K562 (cell line): Measurements from ENCODE around the gene KAZN. TPM values are rescaled to one million over a fixed set of nuclear protein-coding genes. Genes with fewer than 3 reads are reported as not detected.

Experiments used
- ATAC-seq: fragments of 200-7000 bp; cut with Tn5 transposase; 3 replicates; pipeline ENCODE4 v1.9.1; 2020; ENCODE audit warnings: moderate library complexity
- BruUV-seq: library from RNA; stranded (reverse); fragments of 400-500 nt; replicated peaks from 2 replicates; lab custom pipeline; 2021; lab: Mats Ljungman, UMichigan
- CTCF ChIA-PET: fragments of 300-600 bp; formaldehyde crosslinking; extraction: SDS; loops from one replicate; lab custom pipeline; 2021; ENCODE audit warnings: low intra/inter-chr PET ratio; lab: Yijun Ruan, JAX
- POLR2A ChIA-PET: fragments of 300-600, 350-650 bp; sonication (Branson Sonifier 250); formaldehyde crosslinking; extraction: SDS; loops from one replicate; lab custom pipeline; 2021; ENCODE audit warnings: antibody characterized with exemption, inconsistent platforms; lab: Yijun Ruan, JAX
- DNase-seq, 4 experiments: peaks; one replicate each; pipeline versions ENCODE4 v3.0.0 to v3.0.0-alpha.2; 2011 to 2018; ENCODE audit warnings: low spot score in 3 of 4, mixed read lengths in 3 of 4; ENCODE audit errors: extremely low read depth in 1 of 4
- FAIRE-seq: peaks from 2 replicates; lab custom pipeline; 2011; peaks lifted over from hg19 to GRCh38; lab: Jason Lieb, UNC
- H2AFZ ChIP-seq: 2 replicates; pipeline ENCODE4 v1.6.0; 2011; ENCODE audit warnings: low read depth, low read length, control low read depth, inconsistent platforms
- H3K27ac ChIP-seq: fragments of 200-600 bp; 3 replicates; pipeline ENCODE4 v1.8.0; 2011; ENCODE audit warnings: low read depth, mild to moderate bottlenecking, control low read depth, inconsistent platforms, low read length, moderate library complexity, mixed read lengths; ENCODE audit errors: extremely low read depth
- H3K27me3 ChIP-seq, 2 experiments: fragments of 300-600 bp in 1 of 2; 2 replicates in 1 of 2; 3 replicates in 1 of 2; pipeline versions ENCODE4 v1.6.0 to v1.8.0; 2011; ENCODE audit warnings: inconsistent platforms in 2 of 2, low read length in 2 of 2, mild to moderate bottlenecking in 1 of 2, mixed read lengths in 1 of 2, moderate library complexity in 1 of 2; ENCODE audit not compliant: control insufficient read depth in 2 of 2, insufficient read depth in 2 of 2
- H3K36me3 ChIP-seq: fragments of 300-600 bp; 3 replicates; pipeline ENCODE4 v1.8.0; 2011; ENCODE audit warnings: mild to moderate bottlenecking, low read length, inconsistent platforms; ENCODE audit not compliant: control insufficient read depth, insufficient read depth
- H3K4me1 ChIP-seq, 2 experiments: fragments of 200-600 bp in 1 of 2; replicated peaks in 1 of 2; 2 replicates in 1 of 2; 3 replicates in 1 of 2; pipeline versions ENCODE4 v1.5.1 to v1.8.0; 2011; ENCODE audit warnings: inconsistent platforms in 2 of 2, low read length in 2 of 2, mild to moderate bottlenecking in 1 of 2, mixed read lengths in 1 of 2, moderate library complexity in 1 of 2; ENCODE audit not compliant: control insufficient read depth in 2 of 2, insufficient read depth in 2 of 2
- H3K4me2 ChIP-seq: 2 replicates; pipeline ENCODE4 v1.6.1; 2011; ENCODE audit warnings: low read length, control low read depth, inconsistent platforms, mixed read lengths; ENCODE audit not compliant: insufficient read depth
- H3K4me3 ChIP-seq: fragments of 200-600 bp; sonication (generic), shearing (Covaris generic); 2 replicates; pipeline ENCODE4 v1.5.1; 2016; ENCODE audit warnings: control low read depth, inconsistent platforms
- H3K79me2 ChIP-seq: fragments of 200-600 bp; 3 replicates; pipeline ENCODE4 v1.8.0; 2011; ENCODE audit warnings: low read length, inconsistent platforms; ENCODE audit not compliant: control insufficient read depth, insufficient read depth
- H3K9ac ChIP-seq, 2 experiments: 2 replicates each; pipeline versions ENCODE4 v1.6.0 to v1.6.1; 2011; ENCODE audit warnings: low read depth in 2 of 2, low read length in 2 of 2, control low read depth in 1 of 2, inconsistent platforms in 1 of 2, mild to moderate bottlenecking in 1 of 2, mixed read lengths in 1 of 2; ENCODE audit not compliant: insufficient read depth in 1 of 2
- H3K9me1 ChIP-seq: one replicate; pipeline ENCODE4 v1.6.0; 2011; ENCODE audit warnings: inconsistent platforms, mild to moderate bottlenecking, low read length, moderate library complexity; ENCODE audit not compliant: control insufficient read depth, insufficient read depth
- H3K9me3 ChIP-seq: replicated peaks from 2 replicates; pipeline ENCODE4 v1.5.1; 2011; ENCODE audit warnings: low read depth, low read length, inconsistent platforms; ENCODE audit not compliant: control insufficient read depth, insufficient read depth
- H4K20me1 ChIP-seq: replicated peaks from 2 replicates; pipeline ENCODE4 v1.6.1; 2011; ENCODE audit warnings: low read length, inconsistent platforms, mixed read lengths; ENCODE audit not compliant: control insufficient read depth, insufficient read depth
- ADNP ChIP-seq: fragments of 200-800 bp; sonication (Bioruptor generic); IDR thresholded peaks from 2 replicates; pipeline ENCODE4 v1.6.1; 2016; ENCODE audit warnings: missing genetic modification characterization, missing compliant biosample characterization
- CHD2 ChIP-seq: IDR thresholded peaks from 2 replicates; pipeline ENCODE4 v1.6.1; 2011; ENCODE audit warnings: low read depth, low read length
- CTCFL ChIP-seq: IDR thresholded peaks from 2 replicates; pipeline ENCODE4 v1.6.1; 2011; ENCODE audit warnings: borderline replicate concordance, low read depth, mild to moderate bottlenecking, moderate library complexity, low read length; ENCODE audit not compliant: insufficient read depth, poor library complexity, severe bottlenecking
- EZH2 ChIP-seq: IDR thresholded peaks from 2 replicates; pipeline ENCODE4 v1.6.1; 2012; ENCODE audit warnings: low read depth, mild to moderate bottlenecking, inconsistent platforms, low read length, borderline replicate concordance
- GABPB1 ChIP-seq: sonication (generic); formaldehyde crosslinking; IDR thresholded peaks from 2 replicates; pipeline ENCODE4 v1.8.0; 2022; ENCODE audit warnings: mild to moderate bottlenecking, missing genetic modification reagents
- KLF13 ChIP-seq: fragments of 450-650 bp; IDR thresholded peaks from 2 replicates; pipeline ENCODE4 v1.6.1; 2016; ENCODE audit warnings: missing genetic modification characterization, low read depth, mild to moderate bottlenecking, missing compliant biosample characterization, moderate library complexity, borderline replicate concordance
- NFXL1 ChIP-seq: fragments of 450-650 bp; formaldehyde crosslinking; IDR thresholded peaks from 2 replicates; pipeline ENCODE4 v1.4.0; 2021; ENCODE audit warnings: mild to moderate bottlenecking
- PYGO2 ChIP-seq: fragments of 450-650 bp; IDR thresholded peaks from 2 replicates; pipeline ENCODE4 v1.6.1; 2016; ENCODE audit warnings: mild to moderate bottlenecking, missing genetic modification characterization, moderate library complexity, missing compliant biosample characterization
- ZEB2 ChIP-seq: fragments of 450-650 bp; IDR thresholded peaks from 2 replicates; pipeline ENCODE4 v1.6.1; 2016
- ZNF445 ChIP-seq: fragments of 250-450 bp; sonication (Bioruptor Pico); IDR thresholded peaks from 2 replicates; pipeline ENCODE4 v1.4.0; 2020; ENCODE audit warnings: low read depth, mild to moderate bottlenecking, moderate library complexity
- ZNF639 ChIP-seq, 2 experiments: fragments of 200-800 bp in 1 of 2; sonication (Bioruptor generic) in 1 of 2; sonication (generic) in 1 of 2; formaldehyde crosslinking in 1 of 2; IDR thresholded peaks in 1 of 2; conservative IDR thresholded peaks in 1 of 2; 2 replicates each; pipeline versions ENCODE4 v1.5.0 to v1.6.1; 2016 to 2020; ENCODE audit warnings: missing compliant biosample characterization in 1 of 2, missing genetic modification characterization in 1 of 2, missing genetic modification reagents in 1 of 2
- WGBS: fragments of 100-300 bp; shearing (Covaris generic); methylation state at CpG from one replicate; pipeline ENCODE4 v1.1.6; 2016; ENCODE audit warnings: low coverage, mixed read lengths; ENCODE audit not compliant: insufficient coverage; ENCODE audit errors: missing lambda C conversion rate; 5-methylcytosine and 5-hydroxymethylcytosine counted together
- in situ Hi-C: fragments of 300-500 bp; cut with MboI; formaldehyde crosslinking; loops from 4 replicates; pipeline ENCODE4 v1.15.0; 2018; ENCODE audit warnings: inconsistent platforms, mixed read lengths
- intact Hi-C: fragments of 100-400 bp; cut with micrococcal nuclease; formaldehyde crosslinking; loops from 2 replicates; pipeline ENCODE4 v1.14.2; 2022
- polyA plus RNA-seq, 8 experiments: library from polyadenylated mRNA; depleted of rRNA in 4 of 8; stranded (reverse) in 5 of 8; unstranded in 3 of 8; fragments of >200 nt; fragmentation: Nextera tagmentation in 2 of 8; fragmentation: Illumina TruSeq in 1 of 8; extraction: Ambion mirVana in 2 of 8; extraction: Trizol in 1 of 8; gene quantifications; 2 replicates each; pipeline versions ENCODE4 v1.2.1 to v1.2.3, GENCODE V29; 2011 to 2014; ENCODE audit warnings: inconsistent platforms in 1 of 8, missing spikeins in 1 of 8
- total RNA-seq, 7 experiments: library from RNA; depleted of rRNA in 6 of 7; stranded (reverse); fragments of >200 nt in 6 of 7; fragmentation: Illumina TruSeq in 2 of 7; extraction: Trizol in 2 of 7; gene quantifications; 2 replicates each; pipeline versions ENCODE4 v1.2.1 to v1.2.3, GENCODE V29; 2011 to 2021; ENCODE audit warnings: low replicate concordance in 1 of 7
- TF ChIP-seq, protein P1 (sequence below): sonication (generic); formaldehyde crosslinking; IDR thresholded peaks from 2 replicates; pipeline ENCODE4 v1.8.0; 2022; ENCODE audit warnings: mild to moderate bottlenecking, missing genetic modification reagents

The KAZN gene
- total and polyA plus RNA-seq, 9 of the 15 experiments (the other 6 are each of a cell fraction or from before 2014, with no cell fraction given) = 2.1 to 21.6 (median 5.4) TPM

- TF ChIP-seq EZH2 = no peak
Observed at GRCh38 chr1:14822493-14822892, 224.0 kb downstream of the KAZN start (continued).

DNA sequence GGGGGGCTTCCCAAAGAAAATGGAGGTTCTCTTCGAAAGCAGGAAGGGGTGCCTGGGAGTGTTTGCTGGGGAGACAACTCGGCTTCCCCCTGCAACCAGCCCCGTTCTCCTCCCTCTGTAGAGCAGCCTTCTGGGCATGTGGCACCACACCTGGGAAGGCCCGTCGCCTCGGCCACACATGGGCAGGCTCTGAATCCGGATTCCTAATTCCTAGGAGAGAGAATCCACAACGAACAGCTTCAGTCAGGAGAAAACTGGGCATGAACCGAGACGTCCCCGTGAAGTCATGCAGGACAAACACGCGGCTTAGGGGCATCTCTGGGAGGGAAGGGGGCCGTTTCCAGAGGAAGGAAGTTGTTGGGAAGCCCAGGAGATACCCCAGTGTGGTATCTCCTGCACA, 224.5 kb downstream of the KAZN start:
- 46% methylated on average over 14 of the region's 14 CpGs for WGBS
- ChIA-PET POLR2A (interaction anchor here (0.7 kb wide), 1 partner anchor 8 kb away, joined by 4 read pairs; no protein-coding TSS in a partner anchor), CTCF (no interaction called here)
- no peak overlapping the region; a peak in 1 of 4 replicates for H3K9ac ChIP-seq
- no peak overlapping the region for H3K4me2 ChIP-seq
- intact Hi-C loops = no loop called here
- no peaks in the 10 kb centered on the region for H3K79me2 ChIP-seq
- no peak overlapping the region for H2AFZ ChIP-seq
- no peaks in the 10 kb centered on the region for H3K9me1 ChIP-seq
- FAIRE-seq (no peak), DNase-seq (no peak), ATAC-seq (no peak)
- H3K4me3 ChIP-seq = no peak overlapping the region
- no peaks in the 10 kb centered on the region; the same call in 1 of the 2 replicates for H3K9me3 ChIP-seq
- H3K27me3 ChIP-seq = no peaks in the 10 kb centered on the region
- TF ChIP-seq, protein P1, sequence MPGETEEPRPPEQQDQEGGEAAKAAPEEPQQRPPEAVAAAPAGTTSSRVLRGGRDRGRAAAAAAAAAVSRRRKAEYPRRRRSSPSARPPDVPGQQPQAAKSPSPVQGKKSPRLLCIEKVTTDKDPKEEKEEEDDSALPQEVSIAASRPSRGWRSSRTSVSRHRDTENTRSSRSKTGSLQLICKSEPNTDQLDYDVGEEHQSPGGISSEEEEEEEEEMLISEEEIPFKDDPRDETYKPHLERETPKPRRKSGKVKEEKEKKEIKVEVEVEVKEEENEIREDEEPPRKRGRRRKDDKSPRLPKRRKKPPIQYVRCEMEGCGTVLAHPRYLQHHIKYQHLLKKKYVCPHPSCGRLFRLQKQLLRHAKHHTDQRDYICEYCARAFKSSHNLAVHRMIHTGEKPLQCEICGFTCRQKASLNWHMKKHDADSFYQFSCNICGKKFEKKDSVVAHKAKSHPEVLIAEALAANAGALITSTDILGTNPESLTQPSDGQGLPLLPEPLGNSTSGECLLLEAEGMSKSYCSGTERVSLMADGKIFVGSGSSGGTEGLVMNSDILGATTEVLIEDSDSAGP (CRISPR knock-in tag) = no peak
- TF ChIP-seq NFXL1 (CRISPR knock-in tag) = no peak
- TF ChIP-seq ADNP (tag) = no peak
- TF ChIP-seq GABPB1 (CRISPR knock-in tag) = no peak
- TF ChIP-seq ZNF445 (CRISPR knock-in tag) = no peak
- no peak for TF ChIP-seq ZNF639 (CRISPR knock-in tag; conservative IDR thresholded peaks at IDR 0.05 in 1 of 2, IDR thresholded peaks at IDR 0.05 in 1 of 2)
- no peak for TF ChIP-seq KLF13 (tag)
- TF ChIP-seq PYGO2 (tag) = no peak
- TF ChIP-seq CTCFL = no peak
- TF ChIP-seq ZEB2 = no peak
- TF ChIP-seq CHD2 = no peak
- no peaks in the 10 kb centered on the region for H4K20me1 ChIP-seq
- H3K4me1 ChIP-seq = peaks cover 4 to 12% of the 10 kb centered on the region in 2 experiments; a peak in 4 of 5 replicates
- in situ Hi-C loops = no loop called here
- H3K27ac ChIP-seq = no peak overlapping the region
- BruUV-seq = no TSS peak
- no peaks in the 10 kb centered on the region for H3K36me3 ChIP-seq
